Activated effector memory CD4-positive, alpha-beta T cell treated with Interleukin-2 at 50 U/mL for 16 hours (primary cell): Measurements from ENCODE around the gene TRIM10.
"Not testable (repeated sequence)": the region's sequence is repeated elsewhere in the genome, so short reads cannot be mapped to it uniquely, and the experiment has no call there.

Experiments
- DNase-seq: peaks from one replicate; pipeline ENCODE4 v3.0.0-alpha.2; 2020

Gene TRIM10

GRCh38 chr6:30171677-30172471 is 10.9 kb upstream of the TRIM10 start:
- DNase-seq, result no peak

GRCh38 chr6:30169658-30170614 is 8.9 kb upstream of the TRIM10 start:
- DNase-seq, result no peak

- DNase-seq, result no peak
These were observed 7.7 kb upstream of the TRIM10 start for GRCh38 chr6:30168741-30169140.

- no peak for DNase-seq
These were observed 6.1 kb upstream of the TRIM10 start for GRCh38 chr6:30167101-30167500.

- not testable (repeated sequence) for DNase-seq
These were observed 4.2 kb upstream of the TRIM10 start for GRCh38 chr6:30165238-30165637.

GRCh38 chr6:30164714-30165113 is 3.7 kb upstream of the TRIM10 start:
- DNase-seq, result no peak

GRCh38 chr6:30163918-30164654 is 3.1 kb upstream of the TRIM10 start:
- DNase-seq, result no peak

- DNase-seq, result no peak
These were observed 2.3 kb upstream of the TRIM10 start, which contains the start of gene TRIM15 for GRCh38 chr6:30163090-30163917. Gene TRIM15, plus strand, starts transcription at chr6:30163546. Its CDS starts 139 bp downstream, at chr6:30163685.

- DNase-seq, result no peak
These were observed 1.5 kb upstream of the TRIM10 start for GRCh38 chr6:30162265-30163089.

GRCh38 chr6:30160008-30160784 is 815 bp downstream of the TRIM10 start:
- DNase-seq, result no peak

- no peak for DNase-seq
These were observed 2.5 kb downstream of the TRIM10 start for GRCh38 chr6:30158475-30159040.

- DNase-seq, result no peak
These were observed 3.0 kb downstream of the TRIM10 start for GRCh38 chr6:30157999-30158398.

GRCh38 chr6:30157581-30157980 is 3.4 kb downstream of the TRIM10 start:
- DNase-seq, result no peak

- DNase-seq, result no peak
These were observed 4.2 kb downstream of the TRIM10 start for GRCh38 chr6:30156774-30157173.

- no peak for DNase-seq
These were observed 4.8 kb downstream of the TRIM10 start for GRCh38 chr6:30156262-30156599.

- DNase-seq, result no peak
These were observed 5.3 kb downstream of the TRIM10 start for GRCh38 chr6:30155520-30156261.

- DNase-seq, result no peak
These were observed 6.1 kb downstream of the TRIM10 start for GRCh38 chr6:30154709-30155519.

- no peak for DNase-seq
These were observed 7.0 kb downstream of the TRIM10 start for GRCh38 chr6:30154061-30154460.
